Measurements from ENCODE around the gene SIL1. TPM values are rescaled to one million over a fixed set of nuclear protein-coding genes. Genes with fewer than 3 reads are reported as not detected.
A peak's percentile ranks its signal among the peaks of the same experiment; 100 is the strongest.
"Not testable (repeated sequence)": the region's sequence is repeated elsewhere in the genome, so short reads cannot be mapped to it uniquely, and the experiment has no call there.

The SIL1 gene
- total RNA-seq, 4 donors from 2014 or later: 20.3 to 39.2 (median 29.1) TPM

GRCh38 chr5:139178935-139179334 lies 19.2 kb downstream of the SIL1 start:
- Histone ChIP-seq H3K9me3 (no peaks in the 10 kb centered on the region), H3K36me3 (no peaks in the 10 kb centered on the region), H3K27me3 (no peaks in the 10 kb centered on the region), H3K4me3 (no peak overlapping the region), H3K27ac (replicated peaks in 1 of 4) (peak overlapping the region; percentile 69 to 77 (median 74)), H3K4me1 (peaks cover 53 to 69% (median 67%) of the 10 kb centered on the region in 4 donors)
- no peak for DNase-seq (ENCODE audit: extremely low spot score)
- TF ChIP-seq POLR2A (IDR thresholded peaks at IDR 0.05; ENCODE audit: low read depth) (no peak), POLR2AphosphoS5 (IDR thresholded peaks at IDR 0.05) (no peak), CTCF (IDR thresholded peaks at IDR 0.05) (no peak), EP300 (IDR thresholded peaks at IDR 0.05) (no peak)
- 24% methylated on average over 1 of the region's 1 CpG for WGBS
- intact Hi-C loops (cut with DNase I): no loop called here

- Histone ChIP-seq H3K9me3 (no peaks in the 10 kb centered on the region), H3K4me1 (peaks cover 53 to 65% (median 64%) of the 10 kb centered on the region in 4 donors), H3K27ac (replicated peaks in 1 of 4) (peak overlapping the region; percentile 69 to 77 (median 74)), H3K4me3 (no peak overlapping the region), H3K27me3 (no peaks in the 10 kb centered on the region), H3K36me3 (no peaks in the 10 kb centered on the region)
- intact Hi-C loops (cut with DNase I): no loop called here
- WGBS: 20% methylated on average over 3 of the region's 3 CpGs
- no peak for DNase-seq (ENCODE audit: extremely low spot score)
- TF ChIP-seq EP300 (IDR thresholded peaks at IDR 0.05) (no peak), POLR2AphosphoS5 (IDR thresholded peaks at IDR 0.05) (no peak), POLR2A (IDR thresholded peaks at IDR 0.05; ENCODE audit: low read depth) (no peak), CTCF (IDR thresholded peaks at IDR 0.05) (no peak)
Measured at GRCh38 chr5:139178589-139178917, 19.6 kb downstream of the SIL1 start.

- Histone ChIP-seq H3K27ac (replicated peaks in 1 of 4) (peak overlapping the region; percentile 69 to 77 (median 74)), H3K36me3 (no peaks in the 10 kb centered on the region), H3K9me3 (no peaks in the 10 kb centered on the region), H3K27me3 (no peaks in the 10 kb centered on the region), H3K4me3 (no peak overlapping the region), H3K4me1 (peaks cover 50 to 59% (median 58%) of the 10 kb centered on the region in 4 donors)
- no CpG with 5 or more reads among the region's 1 CpG for WGBS
- DNase-seq (ENCODE audit: extremely low spot score): no peak
- intact Hi-C loops (cut with DNase I): no loop called here
- TF ChIP-seq POLR2A (IDR thresholded peaks at IDR 0.05; ENCODE audit: low read depth) (no peak), CTCF (IDR thresholded peaks at IDR 0.05) (no peak), POLR2AphosphoS5 (IDR thresholded peaks at IDR 0.05) (peak; percentile 43 to 49)
Measured at GRCh38 chr5:139177809-139178588, 20.2 kb downstream of the SIL1 start.

GRCh38 chr5:139177281-139177680 lies 20.9 kb downstream of the SIL1 start:
- peaks cover 49 to 53% (median 51%) of the 10 kb centered on the region in 4 donors for H3K4me1 ChIP-seq
- H3K9me3 ChIP-seq; H3K4me3 ChIP-seq; intact Hi-C loops (cut with DNase I); DNase-seq (ENCODE audit: extremely low spot score); H3K27me3 ChIP-seq; H3K36me3 ChIP-seq: not testable (repeated sequence)
- WGBS: 93% methylated on average over 9 of the region's 9 CpGs
- peak overlapping the region; percentile 69 to 77 (median 74) for H3K27ac ChIP-seq (replicated peaks in 1 of 4)

- H3K27me3 ChIP-seq; H3K36me3 ChIP-seq; H3K27ac ChIP-seq (replicated peaks in 1 of 4); intact Hi-C loops (cut with DNase I); H3K9me3 ChIP-seq; H3K4me3 ChIP-seq; DNase-seq (ENCODE audit: extremely low spot score): not testable (repeated sequence)
- whole genome bisulfite sequencing: 92% methylated on average over 1 of the region's 1 CpG
- H3K4me1 ChIP-seq: peaks cover 21 to 24% (median 22%) of the 10 kb centered on the region in 4 donors
Measured at GRCh38 chr5:139174382-139174781, 23.8 kb downstream of the SIL1 start.

Measured in esophagus muscularis mucosa (tissue), 4 donors.